ENCODE results near the gene RPS19BP1. TPM values are rescaled to one million over a fixed set of nuclear protein-coding genes. Genes with fewer than 3 reads are reported as not detected.

RPS19BP1 gene
- total RNA-seq, 1 donor from 2014 or later = 58.7 TPM

GRCh38 chr22:39524753-39525657, 7.5 kb downstream of the RPS19BP1 start:
- Histone ChIP-seq H3K9me3 (ENCODE audit: insufficient read depth, low read depth, low read length) (no peaks in the 10 kb centered on the region), H3K27me3 (ENCODE audit: insufficient read depth, low read length) (no peaks in the 10 kb centered on the region), H3K79me2 (ENCODE audit: insufficient read depth, low read length) (peaks cover 71% of the 10 kb centered on the region), H3K4me1 (ENCODE audit: insufficient read depth, low read length) (peaks cover 17% of the 10 kb centered on the region), H3K27ac (ENCODE audit: low read depth, low read length) (no peak overlapping the region), H4K20me1 (ENCODE audit: insufficient read depth, low read length) (peaks cover 90% of the 10 kb centered on the region), H3K9ac (ENCODE audit: low read length) (peak overlapping the region; percentile 8), H2AFZ (ENCODE audit: low read depth, low read length) (no peak overlapping the region), H3K4me3 (ENCODE audit: insufficient read depth, low read depth, low read length) (no peak overlapping the region), H3K4me2 (ENCODE audit: low read length) (peak overlapping the region; percentile 63), H3K36me3 (ENCODE audit: insufficient read depth, low read length) (peaks cover 34% of the 10 kb centered on the region)
- peaks cover 42% of the 10 kb centered on the region for H3K36me3 Mint-ChIP-seq (ENCODE audit: low read depth, unreplicated experiment)
- no peak for TF ChIP-seq EZH2 (IDR thresholded peaks at IDR 0.05; ENCODE audit: insufficient read depth, low read length)
- TF ChIP-seq, protein P1, sequence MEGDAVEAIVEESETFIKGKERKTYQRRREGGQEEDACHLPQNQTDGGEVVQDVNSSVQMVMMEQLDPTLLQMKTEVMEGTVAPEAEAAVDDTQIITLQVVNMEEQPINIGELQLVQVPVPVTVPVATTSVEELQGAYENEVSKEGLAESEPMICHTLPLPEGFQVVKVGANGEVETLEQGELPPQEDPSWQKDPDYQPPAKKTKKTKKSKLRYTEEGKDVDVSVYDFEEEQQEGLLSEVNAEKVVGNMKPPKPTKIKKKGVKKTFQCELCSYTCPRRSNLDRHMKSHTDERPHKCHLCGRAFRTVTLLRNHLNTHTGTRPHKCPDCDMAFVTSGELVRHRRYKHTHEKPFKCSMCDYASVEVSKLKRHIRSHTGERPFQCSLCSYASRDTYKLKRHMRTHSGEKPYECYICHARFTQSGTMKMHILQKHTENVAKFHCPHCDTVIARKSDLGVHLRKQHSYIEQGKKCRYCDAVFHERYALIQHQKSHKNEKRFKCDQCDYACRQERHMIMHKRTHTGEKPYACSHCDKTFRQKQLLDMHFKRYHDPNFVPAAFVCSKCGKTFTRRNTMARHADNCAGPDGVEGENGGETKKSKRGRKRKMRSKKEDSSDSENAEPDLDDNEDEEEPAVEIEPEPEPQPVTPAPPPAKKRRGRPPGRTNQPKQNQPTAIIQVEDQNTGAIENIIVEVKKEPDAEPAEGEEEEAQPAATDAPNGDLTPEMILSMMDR (IDR thresholded peaks at IDR 0.05; ENCODE audit: insufficient read depth, low read depth, low read length) = no peak
- H3K4me1 Mint-ChIP-seq (ENCODE audit: low read depth, unreplicated experiment) = peaks cover 25% of the 10 kb centered on the region
- FAIRE-seq (no peak), DNase-seq (ENCODE audit: low read depth) (no peak)
- no peak overlapping the region for H3K27ac Mint-ChIP-seq (ENCODE audit: unreplicated experiment)
- H3K27me3 Mint-ChIP-seq (ENCODE audit: low read depth, unreplicated experiment) = no peaks in the 10 kb centered on the region
- no peaks in the 10 kb centered on the region for H3K9me3 Mint-ChIP-seq (ENCODE audit: unreplicated experiment)
- peak overlapping the region; percentile 69 for H3K4me3 Mint-ChIP-seq (ENCODE audit: unreplicated experiment)

DNA sequence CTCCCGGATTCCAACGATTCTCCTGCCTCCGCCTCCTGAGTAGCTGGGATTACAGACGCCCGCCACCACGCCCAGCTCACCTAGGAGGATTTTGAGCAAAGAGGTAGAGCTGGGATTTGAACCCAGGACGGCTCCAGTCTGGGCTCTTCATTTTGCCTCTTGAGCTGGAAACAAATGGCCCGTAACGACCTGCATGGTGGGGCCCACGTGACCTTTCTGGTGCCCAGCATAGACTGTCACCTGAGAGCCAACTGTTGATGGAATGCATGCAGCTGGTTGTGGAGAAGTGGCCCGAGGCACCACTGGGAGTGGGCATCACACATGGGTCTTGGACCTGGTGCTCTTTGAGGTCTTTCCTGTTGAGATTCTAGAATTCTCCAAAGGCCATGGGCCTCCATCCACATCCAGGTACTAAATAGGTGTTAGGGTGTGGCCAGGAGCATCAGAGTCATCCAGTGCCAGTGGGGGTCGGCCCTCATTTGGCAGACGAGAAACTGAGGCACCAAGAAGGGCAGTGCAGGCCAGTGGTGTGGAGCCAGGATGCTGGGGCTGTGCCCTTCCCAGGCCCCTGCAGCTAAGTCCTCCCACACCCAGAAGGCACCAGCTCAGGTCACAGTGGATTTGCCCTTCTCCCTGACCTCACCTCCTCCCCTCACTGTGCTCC, 8.3 kb downstream of the RPS19BP1 start:
- Histone ChIP-seq H4K20me1 (ENCODE audit: insufficient read depth, low read length) (peaks cover 82% of the 10 kb centered on the region), H3K4me2 (ENCODE audit: low read length) (peak overlapping the region; percentile 63), H3K9me3 (ENCODE audit: insufficient read depth, low read depth, low read length) (no peaks in the 10 kb centered on the region), H3K27ac (ENCODE audit: low read depth, low read length) (no peak overlapping the region), H3K9ac (ENCODE audit: low read length) (no peak overlapping the region), H2AFZ (ENCODE audit: low read depth, low read length) (no peak overlapping the region), H3K4me1 (ENCODE audit: insufficient read depth, low read length) (peaks cover 15% of the 10 kb centered on the region), H3K36me3 (ENCODE audit: insufficient read depth, low read length) (peaks cover 31% of the 10 kb centered on the region), H3K27me3 (ENCODE audit: insufficient read depth, low read length) (no peaks in the 10 kb centered on the region), H3K4me3 (ENCODE audit: insufficient read depth, low read depth, low read length) (no peak overlapping the region), H3K79me2 (ENCODE audit: insufficient read depth, low read length) (peaks cover 67% of the 10 kb centered on the region)
- peak overlapping the region; percentile 69 for H3K4me3 Mint-ChIP-seq (ENCODE audit: unreplicated experiment)
- no peaks in the 10 kb centered on the region for H3K27me3 Mint-ChIP-seq (ENCODE audit: low read depth, unreplicated experiment)
- DNase-seq (ENCODE audit: low read depth) (no peak), FAIRE-seq (no peak)
- peaks cover 23% of the 10 kb centered on the region for H3K4me1 Mint-ChIP-seq (ENCODE audit: low read depth, unreplicated experiment)
- peaks cover 35% of the 10 kb centered on the region for H3K36me3 Mint-ChIP-seq (ENCODE audit: low read depth, unreplicated experiment)
- H3K9me3 Mint-ChIP-seq (ENCODE audit: unreplicated experiment) = no peaks in the 10 kb centered on the region
- no peak for TF ChIP-seq EZH2 (IDR thresholded peaks at IDR 0.05; ENCODE audit: insufficient read depth, low read length)
- TF ChIP-seq, protein P1 (IDR thresholded peaks at IDR 0.05; ENCODE audit: insufficient read depth, low read depth, low read length) = no peak
- H3K27ac Mint-ChIP-seq (ENCODE audit: unreplicated experiment) = peak overlapping the region; percentile 18

All from astrocyte (in vitro differentiated cells and primary cell).